Ureter (tissue), 1 donor: ENCODE data around the gene PTCD2. TPM values are rescaled to one million over a fixed set of nuclear protein-coding genes. Genes with fewer than 3 reads are reported as not detected.
"Not testable (repeated sequence)": the region's sequence is repeated elsewhere in the genome, so short reads cannot be mapped to it uniquely, and the experiment has no call there.

Experiments used
- DNase-seq: peaks from one replicate; pipeline ENCODE4 v3.0.0-alpha.2; 2020; ENCODE audit warnings: low spot score
- total RNA-seq: library from RNA; stranded (reverse); gene quantifications from one replicate; pipeline ENCODE4 v1.2.4, GENCODE V29; 2023
- donor health status: DM: yes; HTN: yes; CAD: no.

PTCD2 gene
- total RNA-seq, 1 donor from 2014 or later = 17.0 TPM

GRCh38 chr5:72298136-72298535 is 22.0 kb upstream of the PTCD2 start:
- not testable (repeated sequence) for DNase-seq

GRCh38 chr5:72298711-72299110 is 21.5 kb upstream of the PTCD2 start:
- DNase-seq = no peak

- DNase-seq = no peak
These were observed 19.4 kb upstream of the PTCD2 start for GRCh38 chr5:72300590-72301339.

GRCh38 chr5:72301557-72301956 is 18.6 kb upstream of the PTCD2 start:
- DNase-seq = no peak

GRCh38 chr5:72302171-72302570 is 18.0 kb upstream of the PTCD2 start:
- no peak for DNase-seq

GRCh38 chr5:72305194-72306142 is 14.7 kb upstream of the PTCD2 start:
- no peak for DNase-seq

GRCh38 chr5:72307573-72307967 is 12.6 kb upstream of the PTCD2 start:
- DNase-seq = no peak

GRCh38 chr5:72307968-72308852 is 12.0 kb upstream of the PTCD2 start:
- peak; percentile 98 for DNase-seq

GRCh38 chr5:72308853-72309191 is 11.4 kb upstream of the PTCD2 start:
- DNase-seq = no peak

- DNase-seq = no peak
These were observed 7.0 kb upstream of the PTCD2 start for GRCh38 chr5:72313141-72313540.

- DNase-seq = no peak
These were observed 5.5 kb upstream of the PTCD2 start for GRCh38 chr5:72314571-72315172.

- not testable (repeated sequence) for DNase-seq
These were observed 668 bp upstream of the PTCD2 start for GRCh38 chr5:72319435-72319975.

GRCh38 chr5:72324189-72324825 is 4.1 kb downstream of the PTCD2 start:
- no peak for DNase-seq

- DNase-seq = no peak
These were observed 5.6 kb downstream of the PTCD2 start for GRCh38 chr5:72325566-72326305.

GRCh38 chr5:72326306-72326649 is 6.1 kb downstream of the PTCD2 start:
- DNase-seq = no peak

- DNase-seq = no peak
These were observed 8.0 kb downstream of the PTCD2 start for GRCh38 chr5:72328172-72328571.

- no peak for DNase-seq
These were observed 10.5 kb downstream of the PTCD2 start for GRCh38 chr5:72330712-72331111.

GRCh38 chr5:72337159-72337558 is 17.0 kb downstream of the PTCD2 start:
- no peak for DNase-seq

GRCh38 chr5:72338689-72339209 is 18.6 kb downstream of the PTCD2 start:
- no peak for DNase-seq

GRCh38 chr5:72346398-72346797 is 26.2 kb downstream of the PTCD2 start:
- no peak for DNase-seq
